ENCODE measurements around the gene OR2B2.

DNA sequence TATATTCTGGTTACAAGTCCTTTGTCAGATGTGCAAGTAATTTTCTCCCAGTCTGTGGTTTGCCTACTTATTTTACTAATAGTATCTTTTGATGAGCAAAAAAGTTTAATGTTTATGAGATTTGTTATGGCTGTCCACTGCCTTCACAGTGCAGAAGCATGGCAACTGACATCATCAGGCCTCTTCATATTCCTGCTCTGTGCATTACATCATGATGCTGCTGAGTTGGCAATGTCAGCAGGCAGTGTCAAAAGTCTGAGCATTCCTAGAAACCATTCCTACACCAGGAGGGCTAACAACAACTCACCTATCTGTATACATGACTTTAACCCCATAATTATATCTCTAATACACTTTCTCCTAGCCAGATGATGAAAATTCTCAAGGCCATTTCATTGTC is 10.8 kb upstream of the OR2B2 start:
- TF ChIP-seq JUN (IDR thresholded peaks at IDR 0.05): no peak
- no peak for TF ChIP-seq BHLHE40 (IDR thresholded peaks at IDR 0.05; ENCODE audit: low read depth, low read length)
